ENCODE results near the gene SRPK1.
A peak's percentile ranks its signal among the peaks of the same experiment; 100 is the strongest.

The SRPK1 gene

DNA sequence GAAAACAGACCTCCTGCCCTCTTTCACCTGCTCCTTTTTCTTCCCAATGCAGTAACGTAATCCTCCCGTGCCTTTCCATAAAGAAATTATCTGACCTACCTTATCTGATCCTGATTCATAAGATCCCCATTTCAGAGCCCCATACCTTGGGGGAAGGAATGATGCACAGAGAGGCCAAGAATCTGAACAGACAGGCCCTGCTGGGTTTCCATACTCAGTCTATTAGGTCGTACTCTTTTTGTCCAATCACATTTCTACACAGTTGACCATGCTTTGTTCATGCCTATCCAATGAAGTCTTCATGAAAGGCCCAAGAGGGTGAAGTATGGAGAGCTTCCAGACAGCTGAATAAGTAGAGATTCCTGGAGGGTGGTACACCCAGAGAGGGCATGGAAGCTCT is 25.3 kb downstream of the SRPK1 start:
- Histone ChIP-seq H3K4me3 (ENCODE audit: control insufficient read depth in 1 of 7, extremely low read depth in 1 of 7, insufficient read depth in 4 of 7, low read depth in 2 of 7, low read length in 6 of 7) (no peak overlapping the region), H3K36me3 (ENCODE audit: control insufficient read depth in 4 of 4, insufficient read depth in 4 of 4, low read length in 3 of 4) (peaks cover 5 to 38% (median 20%) of the 10 kb centered on the region in 4 experiments), H3K4me1 (ENCODE audit: control extremely low read depth in 1 of 4, control insufficient read depth in 4 of 4, insufficient read depth in 4 of 4, low read length in 3 of 4) (no peaks in the 10 kb centered on the region), H3K27ac (ENCODE audit: insufficient read depth in 1 of 2, low read depth in 1 of 2, low read length in 2 of 2, poor library complexity in 1 of 2, severe bottlenecking in 2 of 2) (no peak overlapping the region), H3K9me3 (ENCODE audit: control extremely low read depth in 1 of 5, control insufficient read depth in 4 of 5, insufficient read depth in 2 of 5, low read depth in 1 of 5, low read length in 4 of 5) (peaks cover 0 to 3% (median 0%) of the 10 kb centered on the region in 5 experiments), H3K27me3 (replicated peaks in 2 of 5; ENCODE audit: control insufficient read depth in 4 of 5, insufficient read depth in 5 of 5, low read length in 4 of 5) (no peaks in the 10 kb centered on the region)
- DNase-seq, result no peak
- CTCF ChIA-PET, result no interaction called here
- POLR2A ChIA-PET, result no interaction called here
- 100% methylated on average over 2 of the region's 3 CpGs for WGBS (ENCODE audit: insufficient coverage)

DNA sequence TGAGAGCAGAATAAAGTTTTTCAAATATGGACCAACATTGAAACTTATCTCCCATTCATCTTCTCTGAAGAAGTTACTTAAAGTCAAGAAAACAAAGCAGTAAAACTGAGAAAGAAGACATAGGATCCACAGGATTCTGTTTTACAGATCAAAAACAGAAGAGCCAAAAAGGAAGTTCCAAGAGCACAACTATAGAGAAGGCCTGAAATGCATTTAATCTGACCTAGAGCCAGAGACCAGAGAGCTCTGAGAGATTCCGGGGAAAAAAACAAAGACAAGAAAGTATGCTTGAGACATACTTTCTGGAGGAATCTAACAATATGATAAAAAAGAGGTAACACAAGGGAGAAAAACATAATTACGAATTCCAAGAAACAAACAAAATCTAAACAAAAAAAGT is 26.1 kb downstream of the SRPK1 start:
- DNase-seq, result no peak
- Histone ChIP-seq H3K36me3 (ENCODE audit: control insufficient read depth in 4 of 4, insufficient read depth in 4 of 4, low read length in 3 of 4) (peaks cover 5 to 32% (median 18%) of the 10 kb centered on the region in 4 experiments), H3K27me3 (replicated peaks in 2 of 5; ENCODE audit: control insufficient read depth in 4 of 5, insufficient read depth in 5 of 5, low read length in 4 of 5) (no peaks in the 10 kb centered on the region), H3K9me3 (ENCODE audit: control extremely low read depth in 1 of 5, control insufficient read depth in 4 of 5, insufficient read depth in 2 of 5, low read depth in 1 of 5, low read length in 4 of 5) (peaks cover 0 to 3% (median 0%) of the 10 kb centered on the region in 5 experiments), H3K4me3 (ENCODE audit: control insufficient read depth in 1 of 7, extremely low read depth in 1 of 7, insufficient read depth in 4 of 7, low read depth in 2 of 7, low read length in 6 of 7) (no peak overlapping the region), H3K4me1 (ENCODE audit: control extremely low read depth in 1 of 4, control insufficient read depth in 4 of 4, insufficient read depth in 4 of 4, low read length in 3 of 4) (no peaks in the 10 kb centered on the region), H3K27ac (ENCODE audit: insufficient read depth in 1 of 2, low read depth in 1 of 2, low read length in 2 of 2, poor library complexity in 1 of 2, severe bottlenecking in 2 of 2) (peak overlapping the region in 1 of 2 experiments; percentile 14)
- POLR2A ChIA-PET, result interaction anchor here (0.5 kb wide), 1 partner anchor 454 kb away, joined by 3 read pairs; no protein-coding TSS in a partner anchor
- CTCF ChIA-PET, result no interaction called here
- WGBS (ENCODE audit: insufficient coverage), result 100% methylated on average over 1 of the region's 2 CpGs

DNA sequence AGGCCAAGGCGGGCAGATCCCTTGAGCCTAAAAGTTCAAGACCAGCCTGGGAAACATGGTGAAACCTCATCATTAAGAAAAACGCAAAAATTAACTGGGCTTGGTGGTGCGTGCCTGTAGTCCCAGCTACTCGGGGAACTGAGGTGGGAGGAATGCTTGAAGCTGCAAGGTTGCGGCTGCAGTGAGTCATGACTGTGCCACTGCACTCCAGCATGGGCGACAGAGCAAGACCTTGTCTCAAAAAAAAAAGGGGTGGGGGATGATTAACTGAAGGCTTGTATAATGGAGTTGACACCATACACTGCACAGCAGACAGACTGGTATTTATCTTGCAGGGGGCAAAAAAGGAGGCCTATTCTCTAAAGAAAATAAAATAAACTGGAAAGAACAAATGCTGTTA is 27.7 kb downstream of the SRPK1 start:
- WGBS (ENCODE audit: insufficient coverage), result 94% methylated on average over 6 of the region's 6 CpGs
- POLR2A ChIA-PET, result no interaction called here
- no peaks in the 10 kb centered on the region for H3K4me1 ChIP-seq (ENCODE audit: control extremely low read depth in 1 of 4, control insufficient read depth in 4 of 4, insufficient read depth in 4 of 4, low read length in 3 of 4)
- no peak overlapping the region for H3K27ac ChIP-seq (ENCODE audit: insufficient read depth in 1 of 2, low read depth in 1 of 2, low read length in 2 of 2, poor library complexity in 1 of 2, severe bottlenecking in 2 of 2)
- DNase-seq, result no peak
- CTCF ChIA-PET, result no interaction called here
- no peak overlapping the region for H3K4me3 ChIP-seq (ENCODE audit: control insufficient read depth in 1 of 7, extremely low read depth in 1 of 7, insufficient read depth in 4 of 7, low read depth in 2 of 7, low read length in 6 of 7)
- H3K27me3 ChIP-seq (replicated peaks in 2 of 5; ENCODE audit: control insufficient read depth in 4 of 5, insufficient read depth in 5 of 5, low read length in 4 of 5), result no peaks in the 10 kb centered on the region
- H3K36me3 ChIP-seq (ENCODE audit: control insufficient read depth in 4 of 4, insufficient read depth in 4 of 4, low read length in 3 of 4), result peaks cover 5 to 28% (median 18%) of the 10 kb centered on the region in 4 experiments
- peaks cover 0 to 1% (median 0%) of the 10 kb centered on the region in 5 experiments for H3K9me3 ChIP-seq (ENCODE audit: control extremely low read depth in 1 of 5, control insufficient read depth in 4 of 5, insufficient read depth in 2 of 5, low read depth in 1 of 5, low read length in 4 of 5)

DNA sequence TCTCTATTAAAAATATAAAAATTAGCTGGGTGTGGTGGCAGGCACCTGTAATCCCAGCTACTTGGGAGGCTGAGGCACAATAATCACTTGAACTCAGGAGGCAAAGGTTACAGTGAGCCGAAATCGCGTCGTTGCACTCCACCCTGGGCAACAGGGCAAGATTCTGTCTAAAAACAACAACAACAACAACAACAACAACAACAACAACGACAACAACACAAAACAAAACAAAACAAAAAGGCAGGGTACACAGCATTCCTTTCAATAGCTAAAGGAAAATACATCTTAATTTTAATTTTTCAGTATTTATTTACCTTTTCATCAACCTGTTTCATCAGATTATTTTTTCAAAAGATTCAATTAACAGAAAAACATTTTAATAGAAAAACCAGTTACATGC is 28.4 kb downstream of the SRPK1 start:
- peaks cover 5 to 34% (median 19%) of the 10 kb centered on the region in 4 experiments for H3K36me3 ChIP-seq (ENCODE audit: control insufficient read depth in 4 of 4, insufficient read depth in 4 of 4, low read length in 3 of 4)
- WGBS (ENCODE audit: insufficient coverage), result no CpG with 5 or more reads among the region's 5 CpGs
- ChIA-PET POLR2A (no interaction called here), CTCF (no interaction called here)
- H3K27me3 ChIP-seq (replicated peaks in 2 of 5; ENCODE audit: control insufficient read depth in 4 of 5, insufficient read depth in 5 of 5, low read length in 4 of 5), result no peaks in the 10 kb centered on the region
- no peak for DNase-seq
- peaks cover 0 to 1% (median 0%) of the 10 kb centered on the region in 5 experiments for H3K9me3 ChIP-seq (ENCODE audit: control extremely low read depth in 1 of 5, control insufficient read depth in 4 of 5, insufficient read depth in 2 of 5, low read depth in 1 of 5, low read length in 4 of 5)
- H3K4me3 ChIP-seq (ENCODE audit: control insufficient read depth in 1 of 7, extremely low read depth in 1 of 7, insufficient read depth in 4 of 7, low read depth in 2 of 7, low read length in 6 of 7), result no peak overlapping the region
- H3K27ac ChIP-seq (ENCODE audit: insufficient read depth in 1 of 2, low read depth in 1 of 2, low read length in 2 of 2, poor library complexity in 1 of 2, severe bottlenecking in 2 of 2), result no peak overlapping the region
- H3K4me1 ChIP-seq (ENCODE audit: control extremely low read depth in 1 of 4, control insufficient read depth in 4 of 4, insufficient read depth in 4 of 4, low read length in 3 of 4), result no peaks in the 10 kb centered on the region

DNA sequence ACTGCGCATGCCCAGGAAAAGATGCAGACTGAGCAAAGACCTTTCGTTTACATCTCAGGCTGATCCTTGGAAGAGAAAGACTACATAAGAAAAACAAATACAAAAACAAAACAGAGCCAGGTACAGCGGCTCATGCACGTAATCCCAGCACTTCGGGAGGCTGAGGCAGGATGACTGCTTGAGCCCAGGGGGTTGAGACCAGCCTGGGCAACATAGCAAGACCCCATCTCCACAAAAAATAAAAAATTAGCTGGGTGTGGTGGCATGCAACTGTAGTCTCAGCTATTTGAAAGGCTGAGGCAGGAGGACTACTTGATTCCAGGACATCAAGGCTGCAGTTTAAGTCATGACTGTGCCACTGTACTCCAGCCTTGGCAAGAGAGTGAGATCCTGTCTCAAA is 41.7 kb downstream of the SRPK1 start:
- ChIA-PET CTCF (no interaction called here), POLR2A (no interaction called here)
- Histone ChIP-seq H3K27me3 (replicated peaks in 2 of 5; ENCODE audit: control insufficient read depth in 4 of 5, insufficient read depth in 5 of 5, low read length in 4 of 5) (no peaks in the 10 kb centered on the region), H3K27ac (ENCODE audit: insufficient read depth in 1 of 2, low read depth in 1 of 2, low read length in 2 of 2, poor library complexity in 1 of 2, severe bottlenecking in 2 of 2) (no peak overlapping the region), H3K4me1 (ENCODE audit: control extremely low read depth in 1 of 4, control insufficient read depth in 4 of 4, insufficient read depth in 4 of 4, low read length in 3 of 4) (no peaks in the 10 kb centered on the region), H3K36me3 (ENCODE audit: control insufficient read depth in 4 of 4, insufficient read depth in 4 of 4, low read length in 3 of 4) (peaks cover 15 to 57% (median 38%) of the 10 kb centered on the region in 4 experiments), H3K4me3 (ENCODE audit: control insufficient read depth in 1 of 7, extremely low read depth in 1 of 7, insufficient read depth in 4 of 7, low read depth in 2 of 7, low read length in 6 of 7) (no peak overlapping the region), H3K9me3 (ENCODE audit: control extremely low read depth in 1 of 5, control insufficient read depth in 4 of 5, insufficient read depth in 2 of 5, low read depth in 1 of 5, low read length in 4 of 5) (peaks cover 0 to 28% (median 8%) of the 10 kb centered on the region in 5 experiments)
- 100% methylated on average over 3 of the region's 5 CpGs for WGBS (ENCODE audit: insufficient coverage)
- DNase-seq, result no peak

DNA sequence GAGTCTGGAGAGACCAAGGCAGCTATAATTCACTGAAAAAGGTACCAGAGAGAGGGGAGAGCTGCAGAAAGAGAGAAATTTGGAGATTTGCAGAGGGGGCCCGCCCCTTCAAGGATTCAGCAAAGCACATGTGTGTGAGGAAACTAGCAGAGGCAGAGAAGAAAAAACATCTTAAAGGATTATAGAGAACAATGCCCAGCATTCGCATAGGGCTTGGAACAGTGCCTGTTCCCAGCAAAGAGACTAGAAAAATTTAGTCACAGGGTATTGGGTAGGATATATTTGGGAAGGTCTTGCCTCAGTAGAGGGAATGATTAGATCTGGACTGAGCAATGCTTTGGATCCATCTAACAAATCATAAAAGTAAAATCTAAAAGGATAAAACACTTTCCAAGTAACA is 44.0 kb downstream of the SRPK1 start:
- H3K27ac ChIP-seq (ENCODE audit: insufficient read depth in 1 of 2, low read depth in 1 of 2, low read length in 2 of 2, poor library complexity in 1 of 2, severe bottlenecking in 2 of 2), result no peak overlapping the region
- peaks cover 0 to 24% (median 8%) of the 10 kb centered on the region in 5 experiments for H3K9me3 ChIP-seq (ENCODE audit: control extremely low read depth in 1 of 5, control insufficient read depth in 4 of 5, insufficient read depth in 2 of 5, low read depth in 1 of 5, low read length in 4 of 5)
- ChIA-PET CTCF (no interaction called here), POLR2A (interaction anchor here (0.9 kb wide), 1 partner anchor 15 kb away, joined by 3 read pairs; no protein-coding TSS in a partner anchor)
- 100% methylated on average over 1 of the region's 2 CpGs for WGBS (ENCODE audit: insufficient coverage)
- no peak for DNase-seq
- H3K36me3 ChIP-seq (ENCODE audit: control insufficient read depth in 4 of 4, insufficient read depth in 4 of 4, low read length in 3 of 4), result peaks cover 17 to 46% (median 31%) of the 10 kb centered on the region in 4 experiments
- no peak overlapping the region for H3K4me3 ChIP-seq (ENCODE audit: control insufficient read depth in 1 of 7, extremely low read depth in 1 of 7, insufficient read depth in 4 of 7, low read depth in 2 of 7, low read length in 6 of 7)
- no peaks in the 10 kb centered on the region for H3K27me3 ChIP-seq (replicated peaks in 2 of 5; ENCODE audit: control insufficient read depth in 4 of 5, insufficient read depth in 5 of 5, low read length in 4 of 5)
- H3K4me1 ChIP-seq (ENCODE audit: control extremely low read depth in 1 of 4, control insufficient read depth in 4 of 4, insufficient read depth in 4 of 4, low read length in 3 of 4), result no peaks in the 10 kb centered on the region

DNA sequence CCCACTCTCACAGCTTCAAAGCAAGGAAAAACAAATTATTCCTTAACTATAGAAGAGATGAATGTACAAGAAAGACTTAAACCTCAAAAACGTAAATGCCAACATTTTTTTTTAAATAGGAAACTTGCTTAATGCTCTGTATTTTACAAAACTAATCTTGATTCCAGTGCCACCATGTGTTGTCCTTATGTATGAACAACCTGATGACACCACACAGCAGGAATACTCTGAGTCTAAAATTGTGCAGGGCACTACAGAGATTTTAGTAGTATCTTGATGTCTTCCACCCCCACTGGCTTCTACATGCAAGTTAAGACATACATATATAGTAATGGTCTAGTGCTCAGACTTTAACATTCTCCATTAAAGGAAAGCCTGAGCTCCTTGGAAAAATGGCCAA is 46.2 kb downstream of the SRPK1 start:
- Histone ChIP-seq H3K4me1 (ENCODE audit: control extremely low read depth in 1 of 4, control insufficient read depth in 4 of 4, insufficient read depth in 4 of 4, low read length in 3 of 4) (no peaks in the 10 kb centered on the region), H3K4me3 (ENCODE audit: control insufficient read depth in 1 of 7, extremely low read depth in 1 of 7, insufficient read depth in 4 of 7, low read depth in 2 of 7, low read length in 6 of 7) (no peak overlapping the region), H3K27ac (ENCODE audit: insufficient read depth in 1 of 2, low read depth in 1 of 2, low read length in 2 of 2, poor library complexity in 1 of 2, severe bottlenecking in 2 of 2) (no peak overlapping the region), H3K9me3 (ENCODE audit: control extremely low read depth in 1 of 5, control insufficient read depth in 4 of 5, insufficient read depth in 2 of 5, low read depth in 1 of 5, low read length in 4 of 5) (peaks cover 0 to 6% (median 3%) of the 10 kb centered on the region in 5 experiments), H3K27me3 (replicated peaks in 2 of 5; ENCODE audit: control insufficient read depth in 4 of 5, insufficient read depth in 5 of 5, low read length in 4 of 5) (no peaks in the 10 kb centered on the region), H3K36me3 (ENCODE audit: control insufficient read depth in 4 of 4, insufficient read depth in 4 of 4, low read length in 3 of 4) (peaks cover 20 to 50% (median 29%) of the 10 kb centered on the region in 4 experiments)
- POLR2A ChIA-PET, result no interaction called here
- CTCF ChIA-PET, result no interaction called here
- WGBS (ENCODE audit: insufficient coverage), result no CpG with 5 or more reads among the region's 1 CpG
- DNase-seq, result no peak
